Thyroid gland (tissue), 4 donors: ENCODE results near the gene DNAI1.

ENCODE experiments used
- POLR2A ChIP-seq, 2 donors: fragments of 450-650 bp; IDR thresholded peaks; one replicate each; pipeline ENCODE4 v1.6.1; 2017; ENCODE audit warnings: antibody characterized with exemption in 2 of 2, mild to moderate bottlenecking in 2 of 2, moderate library complexity in 1 of 2
- TF ChIP-seq, protein P1 (sequence below), 6 experiments: fragments of 200-600 bp in 3 of 6; fragments of 450-650 bp in 3 of 6; sonication (generic) in 3 of 6; IDR thresholded peaks; one replicate each; pipeline ENCODE4 v1.5.1; 2016 to 2019; ENCODE audit warnings: antibody characterized with exemption in 6 of 6, mild to moderate bottlenecking in 2 of 6, inconsistent platforms in 1 of 6, moderate library complexity in 1 of 6

DNA sequence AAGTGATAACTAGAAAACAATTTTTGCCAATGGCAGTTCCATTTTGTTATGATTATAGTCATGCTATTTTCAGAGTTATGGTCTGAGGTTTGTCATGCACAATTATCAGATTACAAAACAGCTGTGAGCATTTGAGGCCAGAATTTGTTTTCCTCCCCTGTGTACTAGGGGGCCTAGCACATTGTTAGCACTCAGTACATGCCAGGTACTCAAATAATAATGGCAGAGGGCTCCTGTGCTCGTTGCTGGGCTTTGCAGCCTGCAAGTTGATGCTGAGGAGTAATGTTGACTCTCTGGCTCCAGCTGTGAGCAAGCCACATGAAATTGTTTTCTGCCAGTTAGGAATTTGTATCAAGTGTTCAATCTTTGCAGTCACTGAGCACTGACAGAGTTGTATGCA lies 6.9 kb downstream of the DNAI1 start:
- TF ChIP-seq, protein P1, sequence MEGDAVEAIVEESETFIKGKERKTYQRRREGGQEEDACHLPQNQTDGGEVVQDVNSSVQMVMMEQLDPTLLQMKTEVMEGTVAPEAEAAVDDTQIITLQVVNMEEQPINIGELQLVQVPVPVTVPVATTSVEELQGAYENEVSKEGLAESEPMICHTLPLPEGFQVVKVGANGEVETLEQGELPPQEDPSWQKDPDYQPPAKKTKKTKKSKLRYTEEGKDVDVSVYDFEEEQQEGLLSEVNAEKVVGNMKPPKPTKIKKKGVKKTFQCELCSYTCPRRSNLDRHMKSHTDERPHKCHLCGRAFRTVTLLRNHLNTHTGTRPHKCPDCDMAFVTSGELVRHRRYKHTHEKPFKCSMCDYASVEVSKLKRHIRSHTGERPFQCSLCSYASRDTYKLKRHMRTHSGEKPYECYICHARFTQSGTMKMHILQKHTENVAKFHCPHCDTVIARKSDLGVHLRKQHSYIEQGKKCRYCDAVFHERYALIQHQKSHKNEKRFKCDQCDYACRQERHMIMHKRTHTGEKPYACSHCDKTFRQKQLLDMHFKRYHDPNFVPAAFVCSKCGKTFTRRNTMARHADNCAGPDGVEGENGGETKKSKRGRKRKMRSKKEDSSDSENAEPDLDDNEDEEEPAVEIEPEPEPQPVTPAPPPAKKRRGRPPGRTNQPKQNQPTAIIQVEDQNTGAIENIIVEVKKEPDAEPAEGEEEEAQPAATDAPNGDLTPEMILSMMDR (IDR thresholded peaks at IDR 0.05): no peak
- no peak for TF ChIP-seq POLR2A (IDR thresholded peaks at IDR 0.05)
